DND-41 (cell line): ENCODE results near the gene TRMT61A.

Source experiments
- EZH2 ChIP-seq: IDR thresholded peaks from 3 replicates; pipeline ENCODE4 v1.6.1; 2012; ENCODE audit warnings: borderline replicate concordance, low read depth, mild to moderate bottlenecking, moderate library complexity, low read length, inconsistent platforms; ENCODE audit not compliant: severe bottlenecking
- TF ChIP-seq, protein P1 (sequence below): IDR thresholded peaks from 2 replicates; pipeline ENCODE4 v1.5.1; 2012; ENCODE audit warnings: borderline replicate concordance, low read length, moderate library complexity, mild to moderate bottlenecking; ENCODE audit not compliant: poor library complexity, severe bottlenecking; ENCODE audit errors: extremely low read depth

DNA sequence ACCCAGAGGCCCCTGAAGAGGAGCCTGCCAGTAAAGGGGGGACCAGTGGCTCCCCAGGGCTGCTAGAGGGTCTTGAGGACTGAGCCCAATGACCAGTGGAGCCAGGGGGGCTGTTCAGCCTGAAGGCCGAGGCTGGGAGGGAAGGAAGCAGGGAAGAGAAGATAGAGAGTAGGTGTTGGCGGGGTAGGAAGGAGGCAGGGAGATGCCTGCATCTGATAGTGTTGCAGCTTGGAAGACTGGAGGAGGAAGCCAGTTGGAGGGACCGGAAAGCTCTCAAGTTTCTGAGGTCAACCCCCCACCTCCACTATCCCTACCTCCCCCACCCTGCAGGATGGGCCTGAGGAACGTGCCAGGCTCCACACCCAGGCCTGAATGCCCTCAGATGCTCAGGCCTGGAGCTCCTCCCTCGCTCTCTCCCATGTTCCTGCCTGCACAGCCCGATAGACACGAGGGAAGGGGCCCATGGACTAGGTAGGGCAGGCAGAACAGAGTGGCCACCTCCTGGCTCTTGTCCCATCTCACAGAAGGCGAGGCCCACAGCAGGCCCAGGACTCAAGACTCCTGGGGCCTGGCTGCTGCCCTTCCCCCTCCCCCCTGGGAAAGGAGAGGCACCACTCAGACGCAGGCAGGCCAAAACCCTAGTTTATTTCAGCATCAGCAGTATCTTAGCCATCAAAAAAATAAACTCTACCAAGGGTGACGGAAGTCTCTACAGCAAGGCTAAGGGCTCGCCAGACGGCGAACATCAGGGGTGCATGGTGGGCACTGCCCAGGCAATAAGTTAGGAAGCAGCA is 9.8 kb upstream of the TRMT61A start:
- TF ChIP-seq, protein P1, sequence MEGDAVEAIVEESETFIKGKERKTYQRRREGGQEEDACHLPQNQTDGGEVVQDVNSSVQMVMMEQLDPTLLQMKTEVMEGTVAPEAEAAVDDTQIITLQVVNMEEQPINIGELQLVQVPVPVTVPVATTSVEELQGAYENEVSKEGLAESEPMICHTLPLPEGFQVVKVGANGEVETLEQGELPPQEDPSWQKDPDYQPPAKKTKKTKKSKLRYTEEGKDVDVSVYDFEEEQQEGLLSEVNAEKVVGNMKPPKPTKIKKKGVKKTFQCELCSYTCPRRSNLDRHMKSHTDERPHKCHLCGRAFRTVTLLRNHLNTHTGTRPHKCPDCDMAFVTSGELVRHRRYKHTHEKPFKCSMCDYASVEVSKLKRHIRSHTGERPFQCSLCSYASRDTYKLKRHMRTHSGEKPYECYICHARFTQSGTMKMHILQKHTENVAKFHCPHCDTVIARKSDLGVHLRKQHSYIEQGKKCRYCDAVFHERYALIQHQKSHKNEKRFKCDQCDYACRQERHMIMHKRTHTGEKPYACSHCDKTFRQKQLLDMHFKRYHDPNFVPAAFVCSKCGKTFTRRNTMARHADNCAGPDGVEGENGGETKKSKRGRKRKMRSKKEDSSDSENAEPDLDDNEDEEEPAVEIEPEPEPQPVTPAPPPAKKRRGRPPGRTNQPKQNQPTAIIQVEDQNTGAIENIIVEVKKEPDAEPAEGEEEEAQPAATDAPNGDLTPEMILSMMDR = no peak
- TF ChIP-seq EZH2 = no peak
